H4 (cell line): Measurements from ENCODE around the gene MMP20. TPM values are rescaled to one million over a fixed set of nuclear protein-coding genes. Genes with fewer than 3 reads are reported as not detected.

Experiments
- DNase-seq: peaks from one replicate; pipeline ENCODE4 v3.0.0-alpha.2; 2015; ENCODE audit warnings: low spot score
- total RNA-seq: library from RNA; depleted of rRNA; stranded (reverse); fragments of >200 nt; shearing (Covaris generic); gene quantifications from 2 replicates; pipeline ENCODE4 v1.2.3, GENCODE V29; 2014

MMP20 gene
- total RNA-seq, 1 experiment from 2014 or later, result not detected

GRCh38 chr11:102622258-102622657 is 2.9 kb downstream of the MMP20 start:
- DNase-seq, result no peak

- DNase-seq, result peak; percentile 69
Observed at GRCh38 chr11:102620818-102621561, 4.1 kb downstream of the MMP20 start.

GRCh38 chr11:102620179-102620578 is 5.0 kb downstream of the MMP20 start:
- no peak for DNase-seq

- no peak for DNase-seq
Observed at GRCh38 chr11:102617466-102618008, 7.6 kb downstream of the MMP20 start.

GRCh38 chr11:102615894-102616432 is 9.2 kb downstream of the MMP20 start:
- no peak for DNase-seq

- DNase-seq, result no peak
Observed at GRCh38 chr11:102615077-102615893, 9.8 kb downstream of the MMP20 start.

- no peak for DNase-seq
Observed at GRCh38 chr11:102614485-102614884, 10.6 kb downstream of the MMP20 start.

GRCh38 chr11:102614031-102614430 is 11.1 kb downstream of the MMP20 start:
- DNase-seq, result no peak

- DNase-seq, result no peak
Observed at GRCh38 chr11:102613450-102613849, 11.7 kb downstream of the MMP20 start.

- no peak for DNase-seq
Observed at GRCh38 chr11:102611291-102611690, 13.8 kb downstream of the MMP20 start.

- DNase-seq, result no peak
Observed at GRCh38 chr11:102610200-102610599, 14.9 kb downstream of the MMP20 start.

- DNase-seq, result no peak
Observed at GRCh38 chr11:102608699-102609098, 16.4 kb downstream of the MMP20 start.

GRCh38 chr11:102604875-102605274 is 20.3 kb downstream of the MMP20 start:
- no peak for DNase-seq

- no peak for DNase-seq
Observed at GRCh38 chr11:102604011-102604410, 21.1 kb downstream of the MMP20 start.

GRCh38 chr11:102603576-102603975 is 21.6 kb downstream of the MMP20 start:
- DNase-seq, result no peak

- peak; percentile 81 for DNase-seq
Observed at GRCh38 chr11:102603091-102603490, 22.0 kb downstream of the MMP20 start.

- DNase-seq, result no peak
Observed at GRCh38 chr11:102600666-102601065, 24.5 kb downstream of the MMP20 start.

- peak; percentile 88 for DNase-seq
Observed at GRCh38 chr11:102599642-102600261, 25.4 kb downstream of the MMP20 start.

GRCh38 chr11:102598272-102598671 is 26.9 kb downstream of the MMP20 start:
- DNase-seq, result no peak

- DNase-seq, result no peak
Observed at GRCh38 chr11:102596578-102596977, 28.6 kb downstream of the MMP20 start.

GRCh38 chr11:102592634-102593581 is 32.2 kb downstream of the MMP20 start:
- DNase-seq, result no peak
